NCI-H2171 treated with DMSO at 0.1 percent for 48 hours (cell line): Measurements from ENCODE around the gene TMPRSS11B.
"Not testable (repeated sequence)": the region's sequence is repeated elsewhere in the genome, so short reads cannot be mapped to it uniquely, and the experiment has no call there.

Experiments used
- DNase-seq: peaks from one replicate; lab custom pipeline; 2025; lab: John Stamatoyannopoulos, UW

TMPRSS11B gene, protein sequence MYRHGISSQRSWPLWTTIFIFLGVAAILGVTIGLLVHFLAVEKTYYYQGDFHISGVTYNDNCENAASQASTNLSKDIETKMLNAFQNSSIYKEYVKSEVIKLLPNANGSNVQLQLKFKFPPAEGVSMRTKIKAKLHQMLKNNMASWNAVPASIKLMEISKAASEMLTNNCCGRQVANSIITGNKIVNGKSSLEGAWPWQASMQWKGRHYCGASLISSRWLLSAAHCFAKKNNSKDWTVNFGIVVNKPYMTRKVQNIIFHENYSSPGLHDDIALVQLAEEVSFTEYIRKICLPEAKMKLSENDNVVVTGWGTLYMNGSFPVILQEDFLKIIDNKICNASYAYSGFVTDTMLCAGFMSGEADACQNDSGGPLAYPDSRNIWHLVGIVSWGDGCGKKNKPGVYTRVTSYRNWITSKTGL

GRCh38 chr4:68245594-68245993, at the start of gene TMPRSS11B:
Gene TMPRSS11B (minus strand): TSS chr4:68245694. CDS start chr4:68245558, 136 bp downstream.
- no peak for DNase-seq

DNA sequence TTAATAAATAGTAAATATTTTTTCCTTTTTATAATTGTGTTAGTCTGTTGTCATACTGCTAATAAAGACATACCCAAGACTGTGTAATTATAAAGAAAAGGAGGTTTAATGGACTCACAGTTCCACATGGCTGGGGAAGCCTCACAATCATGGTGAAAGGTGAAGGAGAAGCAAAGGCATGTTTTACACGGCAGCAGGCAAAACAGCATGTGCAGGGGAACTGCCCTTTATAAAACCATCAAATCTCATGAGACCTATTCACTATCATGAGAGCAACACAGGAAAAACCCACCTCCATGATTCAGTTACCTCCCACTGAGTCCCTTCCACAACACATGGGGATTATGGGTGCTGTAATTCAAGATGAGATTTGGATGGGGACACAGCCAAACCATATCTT, 45.8 kb upstream of the TMPRSS11B start:
- no peak for DNase-seq

DNA sequence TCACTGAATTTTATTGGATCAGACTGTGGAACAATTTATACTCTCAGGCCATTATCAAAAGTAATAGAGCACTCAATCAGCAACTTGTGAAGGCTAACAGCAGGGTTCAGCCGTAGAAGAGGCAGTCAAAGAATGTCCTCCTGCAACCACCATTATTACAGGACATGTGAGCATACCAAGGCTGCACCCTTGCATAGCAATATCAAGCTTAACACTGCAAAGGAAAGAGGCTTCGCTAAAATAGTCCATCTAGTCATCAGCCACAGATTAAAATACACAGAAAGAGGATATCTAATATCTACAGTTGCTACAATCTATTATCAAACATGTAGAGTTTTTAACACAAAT, 42.9 kb upstream of the TMPRSS11B start:
- no peak for DNase-seq

DNA sequence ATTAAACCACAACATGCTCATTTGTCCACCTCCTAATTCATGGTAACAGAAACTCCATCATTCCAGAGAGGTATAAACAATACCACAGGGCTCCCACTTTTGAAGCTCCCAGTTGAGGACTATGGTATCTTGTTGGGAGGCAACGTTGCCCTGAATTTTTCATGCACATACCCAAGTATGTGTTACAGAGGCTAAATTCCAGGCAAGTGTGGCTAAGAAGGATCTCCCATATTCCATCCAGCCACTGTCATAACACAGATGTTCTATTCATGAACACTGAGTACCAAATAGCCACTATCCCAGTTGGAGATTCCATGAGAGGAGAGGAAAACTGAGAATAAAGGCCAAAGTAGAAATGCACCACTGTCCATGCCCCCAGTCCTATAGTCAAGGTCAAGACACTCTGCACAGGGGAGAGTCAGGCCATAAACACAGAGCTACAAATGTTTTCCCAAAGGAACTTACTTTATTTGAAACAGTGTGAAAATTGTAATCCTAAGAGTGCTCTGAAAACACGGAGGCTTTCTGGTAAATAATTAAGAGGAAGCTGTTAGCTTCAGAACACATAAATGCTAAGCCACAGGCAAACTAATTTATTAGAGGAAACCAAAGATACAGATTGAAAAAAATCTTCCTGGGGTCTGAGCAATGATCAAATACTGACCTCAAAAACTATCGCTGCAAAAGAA, 42.4 kb upstream of the TMPRSS11B start:
- no peak for DNase-seq

DNA sequence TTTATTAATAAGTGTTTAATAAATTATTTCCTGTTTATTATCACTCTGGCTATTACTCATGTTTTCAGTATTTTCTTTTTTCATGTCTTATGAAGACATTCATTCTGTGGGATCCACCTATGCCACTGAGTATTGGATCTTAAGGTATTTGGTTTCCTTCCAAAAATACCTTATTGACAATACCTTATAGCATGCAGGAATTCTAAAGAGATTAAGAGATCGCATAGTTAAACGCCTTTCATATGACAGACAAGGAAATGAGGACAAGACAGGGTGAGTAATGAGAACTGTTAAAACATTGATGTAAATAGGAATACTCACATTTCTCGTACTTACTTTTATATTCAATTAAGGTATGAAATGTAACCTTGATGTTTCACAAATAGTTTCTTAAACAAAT, 38.2 kb upstream of the TMPRSS11B start:
- no peak for DNase-seq

DNA sequence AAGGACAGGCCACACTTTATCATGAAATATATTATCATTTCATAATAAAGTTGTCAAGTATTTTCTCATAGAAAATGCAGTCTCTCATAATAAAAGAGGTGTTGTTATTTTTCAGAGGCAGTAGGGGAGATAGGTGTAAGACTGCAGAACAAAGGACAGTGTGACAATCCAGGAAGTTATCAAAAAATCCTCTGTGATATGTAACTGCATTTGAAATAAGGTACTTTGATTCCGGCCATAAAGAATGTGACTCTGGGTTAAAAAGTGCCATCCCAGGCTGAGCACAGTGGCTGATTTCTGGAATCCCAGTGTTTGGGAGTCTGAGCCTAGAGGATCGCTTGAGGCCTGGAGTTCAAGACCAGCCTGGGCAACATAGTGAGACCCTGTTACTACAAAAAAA, 37.6 kb upstream of the TMPRSS11B start:
- DNase-seq, result no peak

GRCh38 chr4:68281796-68282740, 36.6 kb upstream of the TMPRSS11B start:
- not testable (repeated sequence) for DNase-seq

DNA sequence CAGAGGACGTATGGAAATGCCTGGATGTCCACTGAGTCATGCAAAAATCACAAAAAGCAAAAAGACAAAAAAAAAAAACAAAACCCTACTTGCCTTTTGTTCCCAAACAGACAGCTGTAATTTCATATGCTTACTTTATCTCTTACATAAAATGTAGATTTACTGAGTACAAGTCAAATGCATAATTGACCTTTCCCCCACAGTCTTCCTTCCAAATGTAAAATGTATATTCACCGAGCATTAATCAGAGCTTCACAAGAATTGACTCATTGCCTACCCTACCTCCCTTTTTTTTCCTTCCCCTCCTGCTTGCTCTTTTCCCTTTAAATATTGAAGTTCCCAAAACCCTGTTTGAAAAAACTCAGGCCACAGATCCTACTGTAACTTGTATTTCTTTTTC, 32.5 kb upstream of the TMPRSS11B start:
- no peak for DNase-seq

DNA sequence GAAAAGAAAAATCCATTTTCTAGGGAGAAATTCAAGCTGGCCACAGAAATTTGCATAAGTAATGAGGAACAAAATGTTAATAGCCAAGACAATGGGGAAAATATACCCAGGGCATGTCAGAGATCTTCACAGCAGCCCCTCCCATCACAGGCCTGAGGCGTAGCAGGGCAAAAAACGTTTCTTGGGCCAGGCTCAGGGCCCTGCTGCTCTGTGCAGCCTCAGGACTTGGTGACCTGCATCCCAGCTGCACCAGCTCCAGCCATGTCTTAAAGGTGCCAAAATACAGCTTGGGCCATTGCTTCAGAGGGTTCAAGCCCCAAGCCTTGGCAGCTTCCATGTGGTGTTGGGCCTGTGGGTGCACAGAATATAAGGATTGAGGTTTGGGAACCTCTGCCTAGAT, 32.1 kb upstream of the TMPRSS11B start:
- DNase-seq, result no peak

DNA sequence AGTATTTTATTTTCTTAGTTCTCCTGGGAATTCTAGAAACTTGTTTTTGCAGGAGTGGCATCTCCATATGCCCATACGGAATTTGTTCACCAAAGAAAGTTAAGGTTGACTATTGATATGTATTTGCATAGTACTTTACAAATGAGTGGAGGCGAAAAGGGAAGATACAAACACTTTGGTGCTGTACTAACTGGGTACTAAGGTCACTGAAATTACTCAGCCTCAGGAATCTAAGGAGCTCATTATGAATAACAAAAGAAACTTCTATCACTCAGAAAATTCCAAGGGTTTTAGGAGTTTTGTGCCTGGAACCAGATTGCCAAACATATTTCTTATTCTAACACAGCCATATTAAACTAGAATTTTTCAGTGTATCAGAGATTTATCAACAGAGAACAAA, 27.4 kb upstream of the TMPRSS11B start:
- no peak for DNase-seq

- no peak for DNase-seq
These were observed 26.9 kb upstream of the TMPRSS11B start for GRCh38 chr4:68272380-68272779.

GRCh38 chr4:68271851-68272357, 26.4 kb upstream of the TMPRSS11B start:
- DNase-seq, result peak; percentile 8

DNA sequence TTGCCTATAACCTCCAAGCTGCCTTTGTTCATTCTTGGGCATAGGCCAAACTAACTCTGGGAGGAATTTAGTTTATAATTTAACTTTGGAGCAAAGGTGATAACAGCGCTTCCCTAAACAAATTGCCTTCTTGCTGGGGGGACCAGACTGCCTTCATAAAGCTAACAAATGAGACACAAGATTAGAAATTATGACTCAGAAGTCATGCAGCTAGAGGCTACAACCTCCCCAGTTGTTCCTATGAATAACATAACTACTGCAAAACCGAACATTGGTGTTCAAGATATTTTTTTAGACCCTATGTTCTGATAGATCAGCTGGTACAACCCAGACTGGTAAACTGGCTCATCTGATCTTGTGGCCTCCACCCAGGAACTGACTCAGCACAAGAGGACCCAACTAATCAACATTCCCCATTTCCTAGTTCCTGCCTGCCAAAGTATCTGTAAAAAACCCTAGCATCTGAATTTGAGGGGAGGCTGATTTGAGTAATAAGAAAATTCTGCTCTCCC, 22.0 kb upstream of the TMPRSS11B start:
- DNase-seq, result no peak

GRCh38 chr4:68264875-68265565, 19.5 kb upstream of the TMPRSS11B start:
- DNase-seq, result no peak

DNA sequence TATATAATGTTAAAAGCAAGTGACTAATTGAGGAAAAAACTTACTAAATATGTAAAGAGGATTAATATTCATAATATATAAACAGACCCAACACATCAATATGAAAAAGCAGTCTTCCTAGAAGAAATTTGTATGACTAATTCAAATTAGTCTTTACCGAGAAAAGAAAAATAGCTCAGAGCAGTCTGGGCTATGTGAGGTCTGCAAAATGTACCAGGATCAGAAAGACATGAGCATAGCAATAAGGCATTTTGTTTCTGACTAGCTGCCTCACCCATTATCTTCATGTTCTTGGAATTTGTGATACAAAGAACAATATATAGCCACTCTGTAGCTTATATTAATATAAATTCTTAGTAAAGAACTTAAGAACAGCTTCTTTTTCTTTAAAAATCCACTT, 13.7 kb upstream of the TMPRSS11B start:
- no peak for DNase-seq

- no peak for DNase-seq
These were observed 12.2 kb upstream of the TMPRSS11B start for GRCh38 chr4:68257719-68258118.

- no peak for DNase-seq
These were observed 10.8 kb upstream of the TMPRSS11B start for GRCh38 chr4:68256284-68256683.

GRCh38 chr4:68250151-68250930, 4.8 kb upstream of the TMPRSS11B start:
- no peak for DNase-seq

- DNase-seq, result no peak
These were observed 3.9 kb upstream of the TMPRSS11B start for GRCh38 chr4:68249434-68249833.

DNA sequence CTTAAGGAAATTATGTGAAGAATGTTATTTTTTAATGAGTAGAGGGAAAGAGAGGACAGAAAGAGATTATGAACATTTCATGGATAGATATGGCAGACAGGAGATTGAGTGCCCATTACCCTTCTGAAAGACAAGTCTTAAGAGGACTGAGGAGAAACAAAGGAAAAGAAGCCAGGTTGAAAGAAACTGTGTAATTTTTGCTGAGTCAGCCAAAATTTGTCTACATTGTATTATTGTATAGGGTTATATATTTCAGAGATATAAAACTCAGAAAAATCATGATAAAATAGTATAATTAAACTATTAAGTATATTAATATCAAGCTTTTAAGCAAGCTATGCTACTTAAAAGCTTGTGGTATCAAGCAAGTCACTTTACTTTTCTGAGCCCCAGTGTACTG, 4.9 kb downstream of the TMPRSS11B start:
- DNase-seq, result no peak

- DNase-seq, result no peak
These were observed 16.9 kb downstream of the TMPRSS11B start for GRCh38 chr4:68228568-68228967.
